Measurements from ENCODE around the gene EXOSC3. TPM values are rescaled to one million over a fixed set of nuclear protein-coding genes. Genes with fewer than 3 reads are reported as not detected.
"Not testable (repeated sequence)": the region's sequence is repeated elsewhere in the genome, so short reads cannot be mapped to it uniquely, and the experiment has no call there.

EXOSC3 gene
- total RNA-seq, 4 donors from 2014 or later, result 2.6 to 46.2 (median 14.7) TPM

DNA sequence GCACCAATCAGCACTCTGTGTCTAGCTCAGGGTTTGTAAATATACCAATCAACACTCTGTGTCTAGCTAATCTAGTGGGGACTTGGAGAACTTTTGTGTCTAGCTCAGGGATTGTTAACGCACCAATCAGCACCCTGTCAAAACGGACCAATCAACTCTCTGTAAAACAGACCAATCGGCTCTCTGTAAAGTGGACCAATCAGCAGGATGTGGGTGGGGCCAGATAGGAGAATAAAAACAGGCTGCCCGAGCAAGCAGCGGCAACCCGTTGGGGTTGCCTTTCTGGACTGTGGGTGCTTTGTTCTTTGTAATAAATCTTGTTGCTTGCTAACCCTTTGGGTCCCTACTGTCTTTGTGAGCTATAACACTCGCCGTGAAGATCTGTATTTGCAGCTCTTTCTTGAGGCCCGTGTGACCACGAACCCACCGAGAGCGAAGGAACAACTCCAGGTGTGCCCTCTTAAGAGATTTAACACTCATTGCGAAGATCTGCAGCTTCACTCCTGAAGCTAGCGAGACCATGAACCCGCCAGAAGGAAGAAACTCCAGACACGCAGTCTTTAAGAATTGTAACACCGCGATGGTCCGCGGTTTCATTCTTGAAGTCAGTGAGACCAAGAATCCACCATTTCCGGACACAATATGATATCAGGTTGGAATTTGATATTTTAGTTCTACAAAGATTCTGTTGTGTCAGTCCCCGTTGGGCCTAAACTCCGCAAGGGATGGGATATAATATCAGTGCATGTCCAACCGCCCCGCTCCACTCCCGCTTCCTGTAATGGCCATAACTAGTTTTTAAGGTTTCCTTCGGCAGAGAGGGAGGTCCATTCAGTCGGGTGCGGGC is 32.0 kb downstream of the EXOSC3 start:
- no peaks in the 10 kb centered on the region for H3K27me3 ChIP-seq
- DNase-seq, result no peak
- WGBS, 2 donors (ENCODE audit: low coverage in 1 of 2), result 86 to 90% methylated on average over 19 to 29 of the region's 29 CpGs
- H3K4me1 ChIP-seq, result peaks cover 4 to 12% (median 9%) of the 10 kb centered on the region in 4 donors
- peak overlapping the region in 2 of 4 donors; percentile 82 to 85 for H3K27ac ChIP-seq
- TF ChIP-seq POLR2AphosphoS5 (IDR thresholded peaks at IDR 0.05), result no peak
- TF ChIP-seq, protein P1, sequence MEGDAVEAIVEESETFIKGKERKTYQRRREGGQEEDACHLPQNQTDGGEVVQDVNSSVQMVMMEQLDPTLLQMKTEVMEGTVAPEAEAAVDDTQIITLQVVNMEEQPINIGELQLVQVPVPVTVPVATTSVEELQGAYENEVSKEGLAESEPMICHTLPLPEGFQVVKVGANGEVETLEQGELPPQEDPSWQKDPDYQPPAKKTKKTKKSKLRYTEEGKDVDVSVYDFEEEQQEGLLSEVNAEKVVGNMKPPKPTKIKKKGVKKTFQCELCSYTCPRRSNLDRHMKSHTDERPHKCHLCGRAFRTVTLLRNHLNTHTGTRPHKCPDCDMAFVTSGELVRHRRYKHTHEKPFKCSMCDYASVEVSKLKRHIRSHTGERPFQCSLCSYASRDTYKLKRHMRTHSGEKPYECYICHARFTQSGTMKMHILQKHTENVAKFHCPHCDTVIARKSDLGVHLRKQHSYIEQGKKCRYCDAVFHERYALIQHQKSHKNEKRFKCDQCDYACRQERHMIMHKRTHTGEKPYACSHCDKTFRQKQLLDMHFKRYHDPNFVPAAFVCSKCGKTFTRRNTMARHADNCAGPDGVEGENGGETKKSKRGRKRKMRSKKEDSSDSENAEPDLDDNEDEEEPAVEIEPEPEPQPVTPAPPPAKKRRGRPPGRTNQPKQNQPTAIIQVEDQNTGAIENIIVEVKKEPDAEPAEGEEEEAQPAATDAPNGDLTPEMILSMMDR (IDR thresholded peaks at IDR 0.05), result no peak
- no peak for TF ChIP-seq EP300 (IDR thresholded peaks at IDR 0.05; ENCODE audit: low read depth)
- intact Hi-C loops (cut with DNase I; ENCODE audit: low total_unique reads) (no loop called here), in situ Hi-C loops (cut with MboI; ENCODE audit: low pct_ligation_motif_present in 1 of 4, low pct_unique_long_range_greater_than_20kb in 1 of 4, low sequenced_read_pairs in 3 of 4) (loop anchor here in 1 of 4 donors (25.0 kb wide), 1 partner anchor 91 kb away; the partner anchor contains the start of gene FRMPD1)
- H3K36me3 ChIP-seq, result no peaks in the 10 kb centered on the region
- no peaks in the 10 kb centered on the region for H3K9me3 ChIP-seq
- peak overlapping the region in 3 of 4 donors; percentile 63 to 81 (median 74) for H3K4me3 ChIP-seq

DNA sequence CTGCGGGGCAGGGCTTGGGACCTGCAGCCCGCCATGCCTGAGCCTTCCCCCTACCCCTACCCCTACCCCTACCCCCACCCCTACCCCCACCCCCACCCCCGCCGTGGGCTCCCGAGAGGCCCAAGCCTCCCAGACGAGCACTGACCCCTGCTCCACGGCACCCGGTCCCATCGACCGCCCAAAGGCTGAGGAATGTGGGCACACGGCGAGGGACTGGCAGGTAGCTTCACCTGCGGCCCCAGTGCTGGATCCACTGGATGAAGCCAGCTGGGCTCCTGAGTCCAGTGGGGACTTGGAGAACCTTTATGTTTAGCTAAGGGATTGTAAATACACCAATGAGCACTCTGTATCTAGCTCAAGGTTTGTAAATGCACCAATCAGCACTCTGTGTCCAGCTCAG is 32.8 kb downstream of the EXOSC3 start:
- H3K36me3 ChIP-seq; intact Hi-C loops (cut with DNase I; ENCODE audit: low total_unique reads); H3K9me3 ChIP-seq; H3K27ac ChIP-seq; H3K27me3 ChIP-seq; DNase-seq; H3K4me3 ChIP-seq: not testable (repeated sequence)
- in situ Hi-C loops (cut with MboI; ENCODE audit: low pct_ligation_motif_present in 1 of 4, low pct_unique_long_range_greater_than_20kb in 1 of 4, low sequenced_read_pairs in 3 of 4), result loop anchor here in 1 of 4 donors (25.0 kb wide), 1 partner anchor 90 kb away; the partner anchor contains the start of gene FRMPD1
- WGBS, 2 donors (ENCODE audit: low coverage in 1 of 2), result 90% methylated on average over 2 of the region's 13 CpGs; no CpG with 5 or more reads in 1 of the 2 donors
- H3K4me1 ChIP-seq, result peaks cover 4 to 12% (median 9%) of the 10 kb centered on the region in 4 donors

GRCh38 chr9:37751704-37752103 is 33.2 kb downstream of the EXOSC3 start:
- H3K27ac ChIP-seq; DNase-seq; intact Hi-C loops (cut with DNase I; ENCODE audit: low total_unique reads); H3K36me3 ChIP-seq; H3K9me3 ChIP-seq; H3K4me3 ChIP-seq; H3K27me3 ChIP-seq: not testable (repeated sequence)
- WGBS, 2 donors (ENCODE audit: low coverage in 1 of 2), result 94% methylated on average over 27 of the region's 30 CpGs; no CpG with 5 or more reads in 1 of the 2 donors
- in situ Hi-C loops (cut with MboI; ENCODE audit: low pct_ligation_motif_present in 1 of 4, low pct_unique_long_range_greater_than_20kb in 1 of 4, low sequenced_read_pairs in 3 of 4), result loop anchor here in 1 of 4 donors (25.0 kb wide), 1 partner anchor 89 kb away; the partner anchor contains the start of gene FRMPD1
- H3K4me1 ChIP-seq, result peaks cover 4 to 12% (median 9%) of the 10 kb centered on the region in 4 donors

DNA sequence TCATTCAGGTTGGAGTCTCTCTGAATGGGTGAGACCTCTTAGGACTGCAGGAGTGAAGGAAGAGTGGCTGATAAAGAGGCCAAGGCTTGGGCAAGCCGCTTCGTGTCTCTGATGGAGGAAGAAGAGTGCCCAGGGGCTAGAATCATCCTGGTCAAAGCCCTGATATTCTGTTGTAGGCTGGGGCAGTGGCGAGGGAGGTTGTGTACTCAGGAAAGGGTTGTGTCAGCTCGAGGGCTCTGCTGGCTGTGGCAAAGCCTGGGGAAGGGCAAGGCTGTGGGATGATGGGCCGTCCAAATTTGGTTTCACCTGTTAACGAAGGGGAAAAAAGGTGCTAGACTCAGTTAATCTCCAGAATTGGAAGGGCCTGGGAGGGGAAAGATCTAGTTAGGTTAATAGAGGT is 33.7 kb downstream of the EXOSC3 start:
- TF ChIP-seq, protein P1 (IDR thresholded peaks at IDR 0.05), result no peak
- TF ChIP-seq POLR2A (IDR thresholded peaks at IDR 0.05), result no peak
- TF ChIP-seq POLR2AphosphoS5 (IDR thresholded peaks at IDR 0.05), result no peak
- TF ChIP-seq EP300 (IDR thresholded peaks at IDR 0.05; ENCODE audit: low read depth), result no peak
- Histone ChIP-seq H3K4me1 (peaks cover 4 to 12% (median 9%) of the 10 kb centered on the region in 4 donors), H3K9me3 (no peaks in the 10 kb centered on the region), H3K27me3 (no peaks in the 10 kb centered on the region), H3K4me3 (no peak overlapping the region), H3K36me3 (no peaks in the 10 kb centered on the region), H3K27ac (no peak overlapping the region)
- 78 to 82% methylated on average over 4 to 6 of the region's 6 CpGs for WGBS, 2 donors (ENCODE audit: low coverage in 1 of 2)
- in situ Hi-C loops (cut with MboI; ENCODE audit: low pct_ligation_motif_present in 1 of 4, low pct_unique_long_range_greater_than_20kb in 1 of 4, low sequenced_read_pairs in 3 of 4), result loop anchor here in 1 of 4 donors (25.0 kb wide), 1 partner anchor 89 kb away; the partner anchor contains the start of gene FRMPD1
- DNase-seq, result no peak
- intact Hi-C loops (cut with DNase I; ENCODE audit: low total_unique reads), result no loop called here

GRCh38 chr9:37749129-37749528 is 35.7 kb downstream of the EXOSC3 start:
- no peak overlapping the region for H3K27ac ChIP-seq
- TF ChIP-seq POLR2A (IDR thresholded peaks at IDR 0.05) (no peak), EP300 (IDR thresholded peaks at IDR 0.05; ENCODE audit: low read depth) (no peak), POLR2AphosphoS5 (IDR thresholded peaks at IDR 0.05) (no peak)
- TF ChIP-seq, protein P1 (IDR thresholded peaks at IDR 0.05), result no peak
- no peaks in the 10 kb centered on the region for H3K9me3 ChIP-seq
- intact Hi-C loops (cut with DNase I; ENCODE audit: low total_unique reads) (no loop called here), in situ Hi-C loops (cut with MboI; ENCODE audit: low pct_ligation_motif_present in 1 of 4, low pct_unique_long_range_greater_than_20kb in 1 of 4, low sequenced_read_pairs in 3 of 4) (no loop called here)
- H3K4me3 ChIP-seq, result no peak overlapping the region
- H3K36me3 ChIP-seq, result no peaks in the 10 kb centered on the region
- H3K4me1 ChIP-seq, result peaks cover 0 to 6% (median under 1%) of the 10 kb centered on the region in 4 donors
- DNase-seq, result no peak
- H3K27me3 ChIP-seq, result no peaks in the 10 kb centered on the region
- 54 to 67% methylated on average over 5 of the region's 5 CpGs for WGBS, 2 donors (ENCODE audit: low coverage in 1 of 2)

Measured in transverse colon (tissue), 4 donors.